NCI-H1694 (cell line): Measurements from ENCODE around the gene ESPL1.

Experiments
- DNase-seq: peaks from one replicate; lab custom pipeline; 2025; lab: John Stamatoyannopoulos, UW

The ESPL1 gene

DNA sequence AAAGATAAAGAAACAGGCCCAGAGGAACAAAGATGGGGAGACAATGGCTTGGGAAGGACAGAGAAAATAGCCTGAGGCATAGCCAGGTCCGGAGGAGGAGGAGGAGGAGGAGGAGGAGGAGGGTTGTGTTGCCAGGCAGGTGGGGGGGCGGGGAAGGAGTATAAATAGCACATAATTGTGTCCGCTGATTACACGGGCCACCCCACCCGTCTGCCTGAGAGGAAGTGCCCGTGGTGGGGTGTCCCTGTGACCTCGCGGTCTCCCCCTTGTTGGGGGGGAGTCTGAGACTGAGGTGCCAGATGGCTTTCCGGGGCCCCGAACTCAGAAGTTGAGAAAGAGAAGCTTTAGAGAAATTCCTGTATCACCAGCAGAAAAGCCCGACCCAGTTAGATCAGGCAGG lies 69.9 kb downstream of the ESPL1 start:
- DNase-seq = no peak

DNA sequence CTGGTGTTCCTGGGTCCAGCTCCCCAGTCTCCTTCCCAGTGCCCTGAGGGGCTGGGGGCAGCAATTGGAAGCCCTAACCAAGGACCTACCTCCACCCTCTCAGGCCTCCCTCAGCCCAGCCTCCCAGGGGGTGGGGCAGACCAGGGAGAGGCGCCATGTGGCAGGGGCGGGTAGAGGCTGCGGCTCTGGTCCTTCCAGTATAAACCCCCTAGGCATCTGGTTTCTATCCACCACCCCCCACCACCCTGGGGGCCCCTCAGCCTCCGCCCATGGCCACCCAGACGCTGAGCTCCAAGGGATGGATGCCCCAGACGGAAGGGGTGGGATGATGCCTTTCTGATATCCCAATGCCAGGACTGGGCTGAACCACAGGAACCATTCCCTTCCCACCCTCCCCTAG lies 70.8 kb downstream of the ESPL1 start:
- no peak for DNase-seq

DNA sequence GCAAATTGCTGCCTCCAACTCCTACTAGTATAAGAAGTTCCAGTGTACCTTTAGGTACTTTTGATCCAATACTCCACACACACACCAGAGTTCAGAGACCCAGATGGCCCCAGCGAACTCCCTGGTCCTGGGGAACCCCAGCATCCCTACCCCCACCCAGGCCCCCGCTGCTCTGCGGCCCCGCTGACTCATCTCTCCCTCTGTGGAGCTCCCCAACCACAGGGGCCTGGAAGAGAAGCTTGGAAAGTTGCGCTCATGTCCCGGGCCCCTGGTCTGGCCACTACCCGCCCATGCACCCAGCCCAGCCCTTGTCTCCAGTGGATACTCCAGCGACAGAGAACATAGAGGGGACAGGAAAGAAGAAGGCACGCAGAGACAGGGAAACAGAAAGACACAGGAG lies 72.3 kb downstream of the ESPL1 start:
- no peak for DNase-seq
